ENCODE results near the gene SREBF1. TPM values are rescaled to one million over a fixed set of nuclear protein-coding genes. Genes with fewer than 3 reads are reported as not detected.

Gene SREBF1
- total RNA-seq, 1 donor from 2014 or later, result 83.0 TPM

GRCh38 chr17:17819561-17819995, 17.2 kb downstream of the SREBF1 start:
- peak; percentile 81 for DNase-seq (ENCODE audit: low read depth)
- H3K4me3 ChIP-seq (ENCODE audit: low read depth, low read length), result no peak overlapping the region
- H3K27me3 ChIP-seq (ENCODE audit: control insufficient read depth, insufficient read depth, low read length), result no peaks in the 10 kb centered on the region
- peaks cover 3% of the 10 kb centered on the region for H3K36me3 ChIP-seq (ENCODE audit: control insufficient read depth, insufficient read depth, low read length)
- no peak for TF ChIP-seq CTCF (IDR thresholded peaks at IDR 0.05; ENCODE audit: insufficient read depth, low read length, poor library complexity, severe bottlenecking)

DNA sequence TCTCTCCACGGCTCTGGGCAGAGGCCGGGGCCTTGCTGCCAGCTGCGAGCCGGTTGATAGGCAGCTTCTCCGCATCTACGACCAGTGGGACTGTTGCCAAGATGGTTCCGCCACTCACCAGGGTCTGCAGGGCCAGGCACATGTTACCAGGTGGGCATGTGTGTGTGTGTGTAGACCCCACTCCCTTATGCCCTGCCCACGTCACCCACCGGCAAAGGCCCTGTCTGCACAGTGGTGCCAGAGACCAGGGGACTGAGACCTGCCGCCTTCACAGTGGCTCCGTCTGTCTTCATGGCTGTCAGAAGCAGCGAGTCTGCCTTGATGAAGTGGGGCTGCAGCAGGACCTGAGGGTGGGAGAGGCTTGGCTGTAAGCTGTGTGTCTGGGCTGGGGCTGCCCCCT, 17.7 kb downstream of the SREBF1 start:
- TF ChIP-seq CTCF (IDR thresholded peaks at IDR 0.05; ENCODE audit: insufficient read depth, low read length, poor library complexity, severe bottlenecking), result no peak
- DNase-seq (ENCODE audit: low read depth), result no peak
- Histone ChIP-seq H3K4me3 (ENCODE audit: low read depth, low read length) (no peak overlapping the region), H3K36me3 (ENCODE audit: control insufficient read depth, insufficient read depth, low read length) (peaks cover 3% of the 10 kb centered on the region), H3K27me3 (ENCODE audit: control insufficient read depth, insufficient read depth, low read length) (no peaks in the 10 kb centered on the region)

DNA sequence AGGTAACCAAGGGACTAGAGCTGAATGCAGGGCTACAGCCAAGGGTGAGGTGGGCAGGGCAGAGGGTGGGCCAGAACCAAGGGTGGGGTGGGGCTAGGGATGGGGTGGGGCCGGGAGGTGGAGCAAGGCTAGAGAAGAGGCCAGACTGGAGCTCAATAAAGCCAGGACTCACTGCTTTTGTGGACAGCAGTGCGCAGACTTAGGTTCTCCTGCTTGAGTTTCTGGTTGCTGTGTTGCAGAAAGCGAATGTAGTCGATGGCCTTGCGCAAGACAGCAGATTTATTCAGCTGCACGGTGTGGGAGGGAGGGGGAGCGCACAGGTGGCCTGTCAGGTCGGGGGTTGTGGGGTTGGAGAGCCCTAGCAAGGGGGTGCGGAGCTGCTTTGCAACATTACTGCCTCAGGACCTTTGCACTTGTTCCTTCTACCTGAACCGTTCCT, 18.7 kb downstream of the SREBF1 start:
- DNase-seq (ENCODE audit: low read depth), result no peak
- no peak for TF ChIP-seq CTCF (IDR thresholded peaks at IDR 0.05; ENCODE audit: insufficient read depth, low read length, poor library complexity, severe bottlenecking)
- H3K36me3 ChIP-seq (ENCODE audit: control insufficient read depth, insufficient read depth, low read length), result peaks cover 7% of the 10 kb centered on the region
- H3K4me3 ChIP-seq (ENCODE audit: low read depth, low read length), result no peak overlapping the region
- H3K27me3 ChIP-seq (ENCODE audit: control insufficient read depth, insufficient read depth, low read length), result no peaks in the 10 kb centered on the region

GRCh38 chr17:17817552-17817947, 19.2 kb downstream of the SREBF1 start:
- Histone ChIP-seq H3K4me3 (ENCODE audit: low read depth, low read length) (no peak overlapping the region), H3K36me3 (ENCODE audit: control insufficient read depth, insufficient read depth, low read length) (peaks cover 9% of the 10 kb centered on the region), H3K27me3 (ENCODE audit: control insufficient read depth, insufficient read depth, low read length) (no peaks in the 10 kb centered on the region)
- no peak for TF ChIP-seq CTCF (IDR thresholded peaks at IDR 0.05; ENCODE audit: insufficient read depth, low read length, poor library complexity, severe bottlenecking)
- DNase-seq (ENCODE audit: low read depth), result no peak

GRCh38 chr17:17816831-17817551, 19.8 kb downstream of the SREBF1 start:
- Histone ChIP-seq H3K36me3 (ENCODE audit: control insufficient read depth, insufficient read depth, low read length) (peaks cover 9% of the 10 kb centered on the region), H3K4me3 (ENCODE audit: low read depth, low read length) (no peak overlapping the region), H3K27me3 (ENCODE audit: control insufficient read depth, insufficient read depth, low read length) (no peaks in the 10 kb centered on the region)
- DNase-seq (ENCODE audit: low read depth), result no peak
- TF ChIP-seq CTCF (IDR thresholded peaks at IDR 0.05; ENCODE audit: insufficient read depth, low read length, poor library complexity, severe bottlenecking), result peak; percentile 15
